ENCODE measurements around the gene ANXA4. TPM values are rescaled to one million over a fixed set of nuclear protein-coding genes. Genes with fewer than 3 reads are reported as not detected.
"Not testable (repeated sequence)": the region's sequence is repeated elsewhere in the genome, so short reads cannot be mapped to it uniquely, and the experiment has no call there.

Gene ANXA4
- total RNA-seq, 4 donors from 2014 or later: 106 to 216 (median 156) TPM

GRCh38 chr2:69770747-69771146 is 28.8 kb downstream of the ANXA4 start:
- Histone ChIP-seq H3K27ac (peak overlapping the region in 2 of 4 donors; percentile 39 to 44), H3K4me3 (no peak overlapping the region), H3K4me1 (peaks cover 3 to 56% (median 8%) of the 10 kb centered on the region in 4 donors), H3K36me3 (no peaks in the 10 kb centered on the region), H3K9me3 (no peaks in the 10 kb centered on the region), H3K27me3 (no peaks in the 10 kb centered on the region)
- DNase-seq: no peak
- TF ChIP-seq, protein P1, sequence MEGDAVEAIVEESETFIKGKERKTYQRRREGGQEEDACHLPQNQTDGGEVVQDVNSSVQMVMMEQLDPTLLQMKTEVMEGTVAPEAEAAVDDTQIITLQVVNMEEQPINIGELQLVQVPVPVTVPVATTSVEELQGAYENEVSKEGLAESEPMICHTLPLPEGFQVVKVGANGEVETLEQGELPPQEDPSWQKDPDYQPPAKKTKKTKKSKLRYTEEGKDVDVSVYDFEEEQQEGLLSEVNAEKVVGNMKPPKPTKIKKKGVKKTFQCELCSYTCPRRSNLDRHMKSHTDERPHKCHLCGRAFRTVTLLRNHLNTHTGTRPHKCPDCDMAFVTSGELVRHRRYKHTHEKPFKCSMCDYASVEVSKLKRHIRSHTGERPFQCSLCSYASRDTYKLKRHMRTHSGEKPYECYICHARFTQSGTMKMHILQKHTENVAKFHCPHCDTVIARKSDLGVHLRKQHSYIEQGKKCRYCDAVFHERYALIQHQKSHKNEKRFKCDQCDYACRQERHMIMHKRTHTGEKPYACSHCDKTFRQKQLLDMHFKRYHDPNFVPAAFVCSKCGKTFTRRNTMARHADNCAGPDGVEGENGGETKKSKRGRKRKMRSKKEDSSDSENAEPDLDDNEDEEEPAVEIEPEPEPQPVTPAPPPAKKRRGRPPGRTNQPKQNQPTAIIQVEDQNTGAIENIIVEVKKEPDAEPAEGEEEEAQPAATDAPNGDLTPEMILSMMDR (IDR thresholded peaks at IDR 0.05): no peak
- no peak for TF ChIP-seq POLR2A (IDR thresholded peaks at IDR 0.05)

DNA sequence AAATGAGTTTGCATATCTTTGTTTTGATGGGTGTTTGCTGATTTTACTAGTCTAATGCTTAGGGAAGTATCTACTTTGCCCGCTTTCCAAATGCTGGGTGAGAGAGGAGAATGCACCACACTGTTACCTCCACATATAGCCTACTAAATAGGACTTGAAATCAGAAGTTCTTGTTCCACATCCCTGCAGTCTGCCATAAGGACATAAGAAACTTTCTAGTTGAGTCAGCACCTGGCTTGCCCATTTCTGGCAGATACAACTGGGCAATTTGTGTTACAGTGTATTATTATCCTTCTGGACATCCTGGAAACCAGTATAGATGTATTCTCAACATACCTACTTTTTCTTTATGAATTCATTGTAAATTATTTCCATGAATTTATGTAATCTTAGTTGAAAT is 29.5 kb downstream of the ANXA4 start:
- peaks cover 3 to 50% (median 8%) of the 10 kb centered on the region in 4 donors for H3K4me1 ChIP-seq
- no peaks in the 10 kb centered on the region for H3K9me3 ChIP-seq
- H3K4me3 ChIP-seq: no peak overlapping the region
- no peaks in the 10 kb centered on the region for H3K36me3 ChIP-seq
- no peak overlapping the region for H3K27ac ChIP-seq
- no peak for DNase-seq
- TF ChIP-seq, protein P1 (IDR thresholded peaks at IDR 0.05): no peak
- TF ChIP-seq POLR2A (IDR thresholded peaks at IDR 0.05): no peak
- H3K27me3 ChIP-seq: no peaks in the 10 kb centered on the region

GRCh38 chr2:69773206-69773605 is 31.3 kb downstream of the ANXA4 start:
- DNase-seq: no peak
- TF ChIP-seq POLR2A (IDR thresholded peaks at IDR 0.05): no peak
- TF ChIP-seq, protein P1 (IDR thresholded peaks at IDR 0.05): no peak
- Histone ChIP-seq H3K4me3 (no peak overlapping the region), H3K36me3 (no peaks in the 10 kb centered on the region), H3K27ac (peak overlapping the region in 2 of 4 donors; percentile 13), H3K4me1 (peaks cover 3 to 42% (median 8%) of the 10 kb centered on the region in 4 donors), H3K27me3 (no peaks in the 10 kb centered on the region), H3K9me3 (no peaks in the 10 kb centered on the region)

GRCh38 chr2:69774258-69774983 is 32.5 kb downstream of the ANXA4 start:
- H3K27me3 ChIP-seq, H3K36me3 ChIP-seq, DNase-seq, H3K4me3 ChIP-seq, H3K9me3 ChIP-seq: not testable (repeated sequence)
- Histone ChIP-seq H3K27ac (peak overlapping the region in 1 of 4 donors; percentile 7), H3K4me1 (peaks cover 3 to 38% (median 8%) of the 10 kb centered on the region in 4 donors)

DNA sequence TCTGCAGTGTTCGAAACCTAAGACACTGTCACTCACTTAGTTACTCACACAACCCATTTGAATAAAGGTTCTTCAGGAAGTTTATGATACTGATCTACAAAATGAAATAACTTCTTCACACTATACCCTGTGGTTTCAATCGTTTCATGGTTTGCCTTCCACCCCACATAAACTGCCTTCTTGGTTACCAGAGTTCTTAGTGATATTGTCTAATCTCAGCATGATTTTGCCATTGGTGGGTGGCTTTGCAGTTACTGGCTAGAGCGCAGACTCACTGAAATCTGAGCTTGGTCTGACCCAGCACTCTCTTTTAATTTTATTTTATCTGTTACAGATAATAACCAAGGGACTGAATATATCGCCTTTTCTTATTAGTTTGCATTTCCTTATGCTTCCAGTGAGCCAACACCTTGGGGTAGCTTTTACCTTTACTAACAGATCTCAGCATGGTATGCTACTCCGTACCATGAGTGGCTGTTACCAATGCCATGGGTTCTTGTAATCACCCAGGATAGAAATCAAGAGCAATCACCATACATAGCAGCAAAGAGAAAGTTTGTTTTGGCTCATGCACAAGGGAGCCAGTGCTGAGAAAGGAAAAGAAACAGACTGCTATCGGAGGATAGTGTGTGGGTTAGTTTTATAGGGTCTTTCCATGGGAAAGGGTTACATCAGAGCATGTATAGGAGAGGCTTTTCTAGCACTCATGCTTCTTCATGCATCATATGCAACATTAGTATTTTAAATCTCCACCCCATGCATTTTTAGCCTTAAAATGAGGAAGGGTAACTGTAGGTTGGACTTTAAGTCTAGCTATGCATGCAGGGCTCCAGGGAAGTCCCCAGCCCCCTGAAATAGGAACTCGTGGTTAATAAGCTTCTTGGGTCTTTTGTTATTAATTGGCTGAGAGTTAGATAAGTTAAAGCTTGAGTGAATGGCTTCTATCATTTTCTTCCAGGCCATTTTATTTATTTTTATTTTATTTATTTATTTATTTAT is 33.3 kb downstream of the ANXA4 start:
- H3K27me3 ChIP-seq: no peaks in the 10 kb centered on the region
- H3K4me1 ChIP-seq: peaks cover 2 to 38% (median 6%) of the 10 kb centered on the region in 4 donors
- peak overlapping the region in 2 of 4 donors; percentile 7 to 10 for H3K27ac ChIP-seq
- DNase-seq: no peak
- TF ChIP-seq POLR2A (IDR thresholded peaks at IDR 0.05): no peak
- TF ChIP-seq, protein P1 (IDR thresholded peaks at IDR 0.05): no peak
- H3K4me3 ChIP-seq: no peak overlapping the region
- H3K36me3 ChIP-seq: no peaks in the 10 kb centered on the region
- H3K9me3 ChIP-seq: no peaks in the 10 kb centered on the region
